ENCODE measurements around the gene SYTL4. TPM values are rescaled to one million over a fixed set of nuclear protein-coding genes. Genes with fewer than 3 reads are reported as not detected.

SYTL4 gene
- total RNA-seq, 1 experiment from 2014 or later = 1.9 TPM

- no peaks in the 10 kb centered on the region for H3K4me1 Mint-ChIP-seq (ENCODE audit: insufficient read depth, unreplicated experiment)
- POLR2A ChIA-PET = interaction anchor here (1.1 kb wide), 1 partner anchor 170 kb away, joined by 3 read pairs; no protein-coding TSS in a partner anchor
- H3K27ac Mint-ChIP-seq (ENCODE audit: low read depth, unreplicated experiment) = no peak overlapping the region
- no peaks in the 10 kb centered on the region for H3K9me3 Mint-ChIP-seq (ENCODE audit: unreplicated experiment)
- intact Hi-C loops (cut with micrococcal nuclease) = no loop called here
- no peak for DNase-seq (ENCODE audit: unreplicated experiment)
- TF ChIP-seq, protein P1, sequence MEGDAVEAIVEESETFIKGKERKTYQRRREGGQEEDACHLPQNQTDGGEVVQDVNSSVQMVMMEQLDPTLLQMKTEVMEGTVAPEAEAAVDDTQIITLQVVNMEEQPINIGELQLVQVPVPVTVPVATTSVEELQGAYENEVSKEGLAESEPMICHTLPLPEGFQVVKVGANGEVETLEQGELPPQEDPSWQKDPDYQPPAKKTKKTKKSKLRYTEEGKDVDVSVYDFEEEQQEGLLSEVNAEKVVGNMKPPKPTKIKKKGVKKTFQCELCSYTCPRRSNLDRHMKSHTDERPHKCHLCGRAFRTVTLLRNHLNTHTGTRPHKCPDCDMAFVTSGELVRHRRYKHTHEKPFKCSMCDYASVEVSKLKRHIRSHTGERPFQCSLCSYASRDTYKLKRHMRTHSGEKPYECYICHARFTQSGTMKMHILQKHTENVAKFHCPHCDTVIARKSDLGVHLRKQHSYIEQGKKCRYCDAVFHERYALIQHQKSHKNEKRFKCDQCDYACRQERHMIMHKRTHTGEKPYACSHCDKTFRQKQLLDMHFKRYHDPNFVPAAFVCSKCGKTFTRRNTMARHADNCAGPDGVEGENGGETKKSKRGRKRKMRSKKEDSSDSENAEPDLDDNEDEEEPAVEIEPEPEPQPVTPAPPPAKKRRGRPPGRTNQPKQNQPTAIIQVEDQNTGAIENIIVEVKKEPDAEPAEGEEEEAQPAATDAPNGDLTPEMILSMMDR (IDR thresholded peaks at IDR 0.05; ENCODE audit: unreplicated experiment) = no peak
- H3K4me3 Mint-ChIP-seq (ENCODE audit: unreplicated experiment) = no peak overlapping the region
- H3K27me3 Mint-ChIP-seq (ENCODE audit: insufficient read depth, unreplicated experiment) = peaks cover 50% of the 10 kb centered on the region
- CTCF ChIA-PET = interaction anchor here (0.7 to 9.7 kb wide), 7 partner anchors 10 to 225 kb away, joined by 3 to 85 read pairs (median 11); no protein-coding TSS in a partner anchor
- no peaks in the 10 kb centered on the region for H3K36me3 Mint-ChIP-seq (ENCODE audit: insufficient read depth, unreplicated experiment)
- no TSS peak for BruUV-seq (replicated peaks)
Measured at GRCh38 chrX:100672966-100673365, 59.0 kb downstream of the SYTL4 start.

- CTCF ChIA-PET = interaction anchor here (0.8 to 2.9 kb wide), 7 partner anchors 8 to 152 kb away, joined by 3 to 28 read pairs (median 4); partner anchors contain the start of gene TSPAN6
Measured at GRCh38 chrX:100663642-100664041, 68.3 kb downstream of the SYTL4 start.

DNA sequence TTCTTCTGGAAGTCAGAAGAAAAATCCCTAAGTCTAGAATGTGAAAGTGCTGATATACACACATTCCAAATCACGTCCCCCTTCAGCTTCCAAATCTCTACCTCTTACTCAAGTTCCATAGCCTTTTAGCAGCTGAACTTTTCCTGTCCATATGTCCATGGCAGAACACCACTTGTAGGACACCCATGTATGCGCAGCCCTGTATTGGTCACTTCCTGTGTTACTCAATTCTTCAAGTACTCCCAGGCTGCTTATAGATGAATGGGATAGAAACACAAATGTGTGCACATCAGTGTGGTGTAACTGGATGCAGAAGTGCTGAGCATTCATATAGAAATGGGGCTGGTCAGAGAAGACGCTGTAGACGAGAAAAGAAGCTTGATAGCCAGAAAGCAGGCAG lies 69.1 kb downstream of the SYTL4 start:
- intact Hi-C loops (cut with micrococcal nuclease) = no loop called here
- Mint-ChIP-seq H3K4me3 (ENCODE audit: unreplicated experiment) (no peak overlapping the region), H3K4me1 (ENCODE audit: insufficient read depth, unreplicated experiment) (no peaks in the 10 kb centered on the region)

More at GRCh38 chrX:100663642-100664041, 68.3 kb downstream of the SYTL4 start:
- peaks cover 7% of the 10 kb centered on the region for H3K36me3 Mint-ChIP-seq (ENCODE audit: insufficient read depth, unreplicated experiment)
- no TSS peak for BruUV-seq (replicated peaks)
- H3K27me3 Mint-ChIP-seq (ENCODE audit: insufficient read depth, unreplicated experiment) = peaks cover 85% of the 10 kb centered on the region
- POLR2A ChIA-PET = interaction anchor here (0.7 to 2.7 kb wide), 3 partner anchors 17 to 21 kb away, joined by 3 to 9 read pairs (median 3); partner anchors contain the start of gene SRPX2
- DNase-seq (ENCODE audit: unreplicated experiment) = peak; percentile 26
- H3K27ac Mint-ChIP-seq (ENCODE audit: low read depth, unreplicated experiment) = no peak overlapping the region
- intact Hi-C loops (cut with micrococcal nuclease) = no loop called here
- no peaks in the 10 kb centered on the region for H3K9me3 Mint-ChIP-seq (ENCODE audit: unreplicated experiment)
- TF ChIP-seq, protein P1 (IDR thresholded peaks at IDR 0.05; ENCODE audit: unreplicated experiment) = no peak
- H3K4me3 Mint-ChIP-seq (ENCODE audit: unreplicated experiment) = no peak overlapping the region
- H3K4me1 Mint-ChIP-seq (ENCODE audit: insufficient read depth, unreplicated experiment) = no peaks in the 10 kb centered on the region

GRCh38 chrX:100662170-100662569 lies 69.8 kb downstream of the SYTL4 start:
- BruUV-seq (replicated peaks) = no TSS peak
- H3K27ac Mint-ChIP-seq (ENCODE audit: low read depth, unreplicated experiment) = no peak overlapping the region
- ChIA-PET CTCF (interaction anchor here (0.6 to 2.9 kb wide), 6 partner anchors 8 to 131 kb away, joined by 3 to 28 read pairs (median 4); no protein-coding TSS in a partner anchor), POLR2A (interaction anchor here (1.0 to 2.7 kb wide), 2 partner anchors 8 to 18 kb away, joined by 3 to 9 read pairs; partner anchors contain the start of gene SRPX2)
- H3K9me3 Mint-ChIP-seq (ENCODE audit: unreplicated experiment) = no peaks in the 10 kb centered on the region
- no peaks in the 10 kb centered on the region for H3K4me1 Mint-ChIP-seq (ENCODE audit: insufficient read depth, unreplicated experiment)
- H3K27me3 Mint-ChIP-seq (ENCODE audit: insufficient read depth, unreplicated experiment) = peaks cover 84% of the 10 kb centered on the region
- no peak overlapping the region for H3K4me3 Mint-ChIP-seq (ENCODE audit: unreplicated experiment)
- intact Hi-C loops (cut with micrococcal nuclease) = no loop called here
- DNase-seq (ENCODE audit: unreplicated experiment) = no peak
- peaks cover 7% of the 10 kb centered on the region for H3K36me3 Mint-ChIP-seq (ENCODE audit: insufficient read depth, unreplicated experiment)
- TF ChIP-seq, protein P1 (IDR thresholded peaks at IDR 0.05; ENCODE audit: unreplicated experiment) = no peak

More for the DNA sequence above, 69.1 kb downstream of the SYTL4 start:
- TF ChIP-seq, protein P1 (IDR thresholded peaks at IDR 0.05; ENCODE audit: unreplicated experiment) = no peak
- ChIA-PET CTCF (interaction anchor here (0.8 to 2.9 kb wide), 7 partner anchors 8 to 151 kb away, joined by 3 to 28 read pairs (median 4); partner anchors contain the start of gene TSPAN6), POLR2A (interaction anchor here (1.0 to 2.7 kb wide), 2 partner anchors 8 to 19 kb away, joined by 3 to 9 read pairs; partner anchors contain the start of gene SRPX2)
- Mint-ChIP-seq H3K27ac (ENCODE audit: low read depth, unreplicated experiment) (no peak overlapping the region), H3K36me3 (ENCODE audit: insufficient read depth, unreplicated experiment) (peaks cover 7% of the 10 kb centered on the region), H3K9me3 (ENCODE audit: unreplicated experiment) (no peaks in the 10 kb centered on the region), H3K27me3 (ENCODE audit: insufficient read depth, unreplicated experiment) (peaks cover 87% of the 10 kb centered on the region)
- DNase-seq (ENCODE audit: unreplicated experiment) = peak; percentile 56
- no TSS peak for BruUV-seq (replicated peaks)

Data from MCF 10A (cell line).